Measurements from ENCODE around the gene ZNF527.

The ZNF527 gene

DNA sequence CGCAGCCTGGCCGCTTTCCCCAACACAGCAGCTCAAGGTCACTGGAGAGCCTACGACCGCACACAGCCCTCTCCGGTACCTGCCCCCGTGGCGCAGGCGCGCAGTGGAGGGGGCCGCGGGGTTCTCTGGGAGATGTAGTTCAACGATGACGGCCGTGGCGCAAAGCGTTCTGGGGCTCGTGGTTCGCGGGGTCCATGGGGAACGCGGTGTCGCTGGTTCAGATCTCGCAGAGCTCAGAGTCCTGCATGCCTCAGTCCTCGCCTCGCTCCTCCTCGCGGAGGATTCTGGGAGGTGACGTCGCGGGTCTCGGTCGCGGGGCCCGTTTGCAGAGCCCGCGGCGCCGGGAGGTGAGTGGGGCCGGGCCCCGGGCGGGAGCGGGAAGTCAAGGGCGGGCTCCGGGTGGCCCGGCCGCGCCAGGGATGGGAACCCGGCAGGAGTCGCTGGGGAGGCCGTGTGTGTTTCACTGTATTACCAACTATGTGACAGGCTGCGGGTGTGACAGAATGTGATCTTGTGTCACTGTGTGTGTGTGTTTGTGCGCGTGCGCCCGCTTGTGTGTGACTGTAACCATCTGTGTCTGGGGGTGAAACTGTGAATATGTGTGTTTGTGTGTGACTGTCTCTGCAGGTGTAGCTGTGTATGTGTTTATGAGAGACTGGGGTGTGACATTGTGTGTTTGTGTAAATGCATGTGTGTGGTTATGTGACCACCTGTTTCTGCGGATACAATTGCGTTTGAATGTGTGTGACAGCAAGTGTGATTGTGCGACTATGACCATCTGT, at the start of gene ZNF527:
Gene ZNF527, plus strand, starts transcription at position 220 of the 782 bp plus-strand sequence. CDS start 3,100 bp downstream, outside the sequence.
- peak; percentile 75 for TF ChIP-seq ZFX (IDR thresholded peaks at IDR 0.05)
- TF ChIP-seq, protein P1, sequence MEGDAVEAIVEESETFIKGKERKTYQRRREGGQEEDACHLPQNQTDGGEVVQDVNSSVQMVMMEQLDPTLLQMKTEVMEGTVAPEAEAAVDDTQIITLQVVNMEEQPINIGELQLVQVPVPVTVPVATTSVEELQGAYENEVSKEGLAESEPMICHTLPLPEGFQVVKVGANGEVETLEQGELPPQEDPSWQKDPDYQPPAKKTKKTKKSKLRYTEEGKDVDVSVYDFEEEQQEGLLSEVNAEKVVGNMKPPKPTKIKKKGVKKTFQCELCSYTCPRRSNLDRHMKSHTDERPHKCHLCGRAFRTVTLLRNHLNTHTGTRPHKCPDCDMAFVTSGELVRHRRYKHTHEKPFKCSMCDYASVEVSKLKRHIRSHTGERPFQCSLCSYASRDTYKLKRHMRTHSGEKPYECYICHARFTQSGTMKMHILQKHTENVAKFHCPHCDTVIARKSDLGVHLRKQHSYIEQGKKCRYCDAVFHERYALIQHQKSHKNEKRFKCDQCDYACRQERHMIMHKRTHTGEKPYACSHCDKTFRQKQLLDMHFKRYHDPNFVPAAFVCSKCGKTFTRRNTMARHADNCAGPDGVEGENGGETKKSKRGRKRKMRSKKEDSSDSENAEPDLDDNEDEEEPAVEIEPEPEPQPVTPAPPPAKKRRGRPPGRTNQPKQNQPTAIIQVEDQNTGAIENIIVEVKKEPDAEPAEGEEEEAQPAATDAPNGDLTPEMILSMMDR (conservative IDR thresholded peaks at IDR 0.05), result no peak
- H3K27ac ChIP-seq, result peak within 1 kb of the TSS; percentile 81

DNA sequence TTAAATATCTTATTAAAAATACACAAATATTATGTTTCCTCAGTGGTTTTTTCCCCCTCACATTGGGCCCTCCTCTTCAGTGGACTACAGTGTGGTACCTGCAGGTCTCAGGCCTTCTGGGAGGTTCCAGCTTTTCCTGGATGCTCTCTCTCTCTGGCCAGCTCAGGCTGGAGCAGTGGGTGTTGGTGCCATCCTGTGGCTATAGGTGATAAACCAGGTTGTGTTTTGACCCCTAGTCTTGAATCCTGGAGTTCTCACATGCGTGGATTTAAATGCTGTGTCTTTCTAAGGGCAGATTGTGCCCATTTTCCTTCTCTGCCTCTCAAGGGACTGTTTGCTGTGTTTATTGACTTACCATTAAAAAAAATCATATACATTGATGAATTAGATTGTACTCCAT, 41.2 kb upstream of the ZNF527 start:
- TF ChIP-seq, protein P1 (conservative IDR thresholded peaks at IDR 0.05), result peak; percentile 54
- no peak for TF ChIP-seq ZFX (IDR thresholded peaks at IDR 0.05)
- no peak overlapping the region for H3K27ac ChIP-seq

DNA sequence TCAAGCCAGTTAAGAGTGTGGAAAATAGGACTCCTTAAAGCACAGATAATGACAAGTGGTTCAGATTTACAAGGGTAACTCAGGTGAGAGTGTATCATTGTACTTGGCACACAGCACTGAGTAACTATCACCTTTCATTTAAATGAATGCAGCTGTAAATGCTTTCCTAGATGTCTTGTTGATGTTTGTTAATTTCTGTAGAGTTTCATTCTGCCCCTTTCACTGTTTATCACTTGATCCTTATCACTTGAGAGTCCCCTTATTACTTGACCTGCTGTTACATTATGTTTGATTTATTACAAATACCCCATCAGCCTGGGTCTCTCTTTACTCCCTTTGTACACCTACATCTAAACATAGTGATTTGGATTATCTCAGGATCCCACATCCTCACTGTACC, 38.1 kb upstream of the ZNF527 start:
- H3K27ac ChIP-seq, result no peak overlapping the region
- TF ChIP-seq ZFX (IDR thresholded peaks at IDR 0.05), result no peak
- TF ChIP-seq, protein P1 (conservative IDR thresholded peaks at IDR 0.05), result no peak

DNA sequence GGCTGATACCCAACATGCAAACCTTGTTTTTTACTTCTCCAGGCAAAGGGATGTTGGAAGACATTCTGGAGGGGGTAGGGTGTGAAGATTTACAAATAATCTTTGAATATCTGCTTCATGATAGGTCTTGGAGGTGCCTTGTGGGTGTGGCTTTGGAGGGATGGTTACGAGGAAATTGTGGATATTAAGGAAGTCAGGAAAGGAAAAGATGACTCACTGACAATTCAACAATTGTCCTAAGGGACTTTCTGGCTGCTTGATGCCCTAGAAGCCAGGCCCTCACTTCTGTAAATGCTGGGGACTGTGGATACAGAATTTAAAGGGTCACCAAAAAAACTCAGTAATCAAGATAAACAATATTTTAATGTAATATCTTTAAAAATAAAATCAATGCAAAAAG, 37.4 kb upstream of the ZNF527 start:
- no peak for TF ChIP-seq ZFX (IDR thresholded peaks at IDR 0.05)
- TF ChIP-seq, protein P1 (conservative IDR thresholded peaks at IDR 0.05), result no peak
- H3K27ac ChIP-seq, result no peak overlapping the region

DNA sequence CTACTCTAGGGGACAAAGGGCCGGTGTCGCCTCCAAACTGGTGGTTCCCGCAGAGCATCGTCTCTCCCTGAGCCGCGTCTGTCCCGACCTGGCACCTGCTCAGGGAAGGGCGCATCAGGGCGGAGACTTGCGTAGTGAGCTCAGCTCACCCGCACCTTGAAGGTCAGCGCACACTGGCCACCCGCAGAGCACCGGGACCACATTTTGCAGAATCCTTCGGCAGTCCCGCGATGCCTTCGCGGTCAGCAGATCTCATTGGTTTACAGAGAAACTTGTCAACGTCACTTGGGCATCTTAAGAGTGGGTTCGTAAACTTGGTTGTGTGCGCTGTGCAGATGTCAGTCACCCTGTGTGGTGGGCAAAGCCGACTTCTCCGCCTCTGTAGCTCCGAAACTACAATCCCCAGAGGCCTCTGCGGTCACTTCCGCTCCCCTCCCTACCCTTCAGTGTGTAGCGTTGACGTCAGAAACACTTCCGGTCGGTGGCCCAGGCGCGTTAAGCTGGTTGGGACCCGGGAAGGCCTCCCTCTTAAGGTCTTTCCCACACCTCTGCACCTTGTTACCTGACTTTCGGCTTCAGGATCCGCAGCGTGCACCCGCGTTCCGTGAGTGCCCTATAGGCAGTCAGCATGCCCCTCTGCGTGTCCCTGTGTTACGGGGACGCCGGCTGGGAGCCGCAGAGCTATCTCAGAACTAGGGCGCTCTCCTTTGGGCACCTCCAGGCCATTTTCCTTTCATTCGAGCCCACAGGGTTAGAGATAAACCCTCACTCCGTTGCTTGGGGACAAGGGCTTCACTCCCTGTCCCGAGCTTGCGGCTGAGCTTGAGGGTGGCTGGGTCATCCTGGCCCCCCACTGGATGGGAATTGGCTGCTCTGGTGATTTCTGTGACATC, 36.5 kb upstream of the ZNF527 start:
- peak overlapping the region; percentile 68 for H3K27ac ChIP-seq
- TF ChIP-seq, protein P1 (conservative IDR thresholded peaks at IDR 0.05), result no peak
- TF ChIP-seq ZFX (IDR thresholded peaks at IDR 0.05), result no peak

DNA sequence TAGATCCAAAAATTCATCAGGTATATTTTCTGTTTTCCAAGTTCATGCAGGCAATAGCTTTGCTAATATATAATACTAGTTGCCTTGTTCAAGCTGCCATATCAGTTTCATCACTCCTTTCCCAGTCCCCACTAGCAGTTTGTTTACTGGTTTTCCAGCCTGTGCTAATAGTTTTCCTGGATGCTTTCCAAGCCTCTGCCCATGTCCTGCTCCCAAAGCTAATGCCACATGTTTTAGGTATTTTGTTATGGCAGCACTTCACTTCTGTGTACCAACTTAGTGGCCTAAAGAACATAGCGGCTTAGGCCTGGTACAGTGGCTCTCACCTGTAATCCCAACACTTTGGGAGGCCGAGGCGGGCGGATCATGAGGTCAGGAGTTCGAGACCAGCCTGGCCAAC, 28.1 kb upstream of the ZNF527 start:
- no peak for TF ChIP-seq ZFX (IDR thresholded peaks at IDR 0.05)
- no peak overlapping the region for H3K27ac ChIP-seq

DNA sequence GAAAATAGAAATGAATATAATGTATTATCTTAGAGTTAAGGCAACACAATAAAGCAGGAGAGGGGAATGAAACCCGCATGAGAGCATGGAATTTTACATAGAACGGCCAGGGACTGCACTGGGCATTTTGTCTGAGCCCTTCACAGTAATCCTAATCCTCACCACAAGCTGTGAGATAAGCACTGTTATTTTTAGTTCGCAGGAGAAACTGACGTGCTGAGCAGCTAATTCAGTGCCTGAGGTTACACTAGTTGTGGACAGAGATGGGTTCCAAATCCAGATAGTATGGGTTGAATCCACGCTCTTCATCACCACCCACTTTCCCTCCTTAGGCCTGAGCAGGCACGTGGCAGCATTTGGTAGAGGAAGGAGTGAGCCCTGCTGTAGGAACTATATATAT, 24.8 kb upstream of the ZNF527 start:
- TF ChIP-seq, protein P1 (conservative IDR thresholded peaks at IDR 0.05), result no peak
- TF ChIP-seq ZFX (IDR thresholded peaks at IDR 0.05), result no peak

More for the DNA sequence above, 24.8 kb upstream of the ZNF527 start:
- H3K27ac ChIP-seq, result no peak overlapping the region

Data from C4-2B (cell line).